Smooth muscle cell of the brain vasculature (primary cell): ENCODE results near the gene MICB.
"Not testable (repeated sequence)": the region's sequence is repeated elsewhere in the genome, so short reads cannot be mapped to it uniquely, and the experiment has no call there.

Experiments used
- DNase-seq: peaks from one replicate; pipeline ENCODE4 v3.0.0-alpha.2; 2012; ENCODE audit warnings: low read depth, low spot score

Gene MICB

GRCh38 chr6:31509036-31509435 is 11.1 kb downstream of the MICB start:
- not testable (repeated sequence) for DNase-seq

GRCh38 chr6:31510007-31510406 is 12.1 kb downstream of the MICB start:
- no peak for DNase-seq

GRCh38 chr6:31513456-31514165 is 15.7 kb downstream of the MICB start:
- no peak for DNase-seq

- DNase-seq, result no peak
Observed at GRCh38 chr6:31521835-31522234, 23.9 kb downstream of the MICB start.

GRCh38 chr6:31525553-31525931 is 27.6 kb downstream of the MICB start:
- DNase-seq, result no peak

- DNase-seq, result no peak
Observed at GRCh38 chr6:31525932-31526591, 28.1 kb downstream of the MICB start.

GRCh38 chr6:31528307-31528777 is 30.4 kb downstream of the MICB start:
- DNase-seq, result no peak

GRCh38 chr6:31528821-31529328 is 30.9 kb downstream of the MICB start, which contains the start of gene MCCD1:
MCCD1 (plus strand) TSS chr6:31528962; CDS start chr6:31529015, 53 bp downstream.
- DNase-seq, result no peak

- no peak for DNase-seq
Observed at GRCh38 chr6:31529329-31530150, 31.6 kb downstream of the MICB start.

- DNase-seq, result no peak
Observed at GRCh38 chr6:31530659-31531058, 32.7 kb downstream of the MICB start.

GRCh38 chr6:31531162-31531561 is 33.2 kb downstream of the MICB start:
- no peak for DNase-seq

- no peak for DNase-seq
Observed at GRCh38 chr6:31531771-31532643, 34.1 kb downstream of the MICB start.

GRCh38 chr6:31532644-31533454 is 34.9 kb downstream of the MICB start:
- no peak for DNase-seq

GRCh38 chr6:31533455-31533841 is 35.5 kb downstream of the MICB start:
- DNase-seq, result no peak

GRCh38 chr6:31534011-31534410 is 36.1 kb downstream of the MICB start:
- DNase-seq, result no peak

- DNase-seq, result no peak
Observed at GRCh38 chr6:31534521-31535040, 36.6 kb downstream of the MICB start.

- no peak for DNase-seq
Observed at GRCh38 chr6:31535538-31536324, 37.8 kb downstream of the MICB start.

GRCh38 chr6:31538805-31539400 is 41.0 kb downstream of the MICB start:
- DNase-seq, result no peak

- no peak for DNase-seq
Observed at GRCh38 chr6:31540640-31541039, 42.7 kb downstream of the MICB start.
